Endothelial cell of umbilical vein (primary cell): ENCODE measurements around the gene IL9R. TPM values are rescaled to one million over a fixed set of nuclear protein-coding genes. Genes with fewer than 3 reads are reported as not detected.

Source experiments
- BruUV-seq: library from RNA; stranded (reverse); fragments of 400-500 nt; replicated peaks from 2 replicates; lab custom pipeline; 2021; lab: Mats Ljungman, UMichigan
- CTCF ChIA-PET: fragments of 300-600, 350-600 bp; sonication (Branson Sonifier 250); formaldehyde crosslinking; loops from one replicate; lab custom pipeline; 2021; ENCODE audit warnings: antibody characterized with exemption, inconsistent platforms; lab: Charles Lee
- POLR2A ChIA-PET: fragments of 300-600, 350-600 bp; sonication (Branson Sonifier 250); formaldehyde crosslinking; loops from one replicate; lab custom pipeline; 2021; ENCODE audit warnings: antibody characterized with exemption, inconsistent platforms; lab: Charles Lee
- DNase-seq: peaks from one replicate; pipeline ENCODE4 v3.0.0-alpha.2; 2011; ENCODE audit warnings: low read depth, low spot score
- FAIRE-seq: peaks from 2 replicates; lab custom pipeline; 2011; peaks lifted over from hg19 to GRCh38; lab: Jason Lieb, UNC
- H2AFZ ChIP-seq: 2 replicates; pipeline ENCODE4 v1.6.0; 2012; ENCODE audit warnings: low read depth, low read length, control low read depth, inconsistent platforms
- H3K27ac ChIP-seq: 2 replicates; pipeline ENCODE4 v1.5.1; 2011; ENCODE audit warnings: low read depth, mild to moderate bottlenecking, control low read depth, low read length, moderate library complexity; ENCODE audit not compliant: insufficient read depth
- H3K27me3 ChIP-seq, 2 experiments: 2 replicates each; pipeline versions ENCODE4 v1.6.0 to v1.6.1; 2011; ENCODE audit warnings: low read length in 2 of 2, mixed read lengths in 1 of 2; ENCODE audit not compliant: control insufficient read depth in 2 of 2, insufficient read depth in 2 of 2
- H3K36me3 ChIP-seq, 2 experiments: 2 replicates in 1 of 2; 3 replicates in 1 of 2; pipeline ENCODE4 v1.5.1; 2011; ENCODE audit warnings: low read length in 2 of 2, mild to moderate bottlenecking in 1 of 2, moderate library complexity in 1 of 2; ENCODE audit not compliant: control insufficient read depth in 2 of 2, insufficient read depth in 2 of 2; ENCODE audit errors: extremely low read depth in 1 of 2
- H3K4me1 ChIP-seq: 3 replicates; pipeline ENCODE4 v1.5.1; 2011; ENCODE audit warnings: mild to moderate bottlenecking, low read length; ENCODE audit not compliant: control insufficient read depth, insufficient read depth; ENCODE audit errors: extremely low read depth
- H3K4me2 ChIP-seq: 2 replicates; pipeline ENCODE4 v1.6.1; 2011; ENCODE audit warnings: low read length, control low read depth, mixed read lengths; ENCODE audit not compliant: insufficient read depth
- H3K4me3 ChIP-seq, 3 experiments: fragments of 200-600 bp in 1 of 3; sonication (generic), shearing (Covaris generic) in 1 of 3; replicated peaks in 1 of 3; 2 replicates each; pipeline ENCODE4 v1.5.1; 2011 to 2016; ENCODE audit warnings: control low read depth in 3 of 3, low read length in 3 of 3, mild to moderate bottlenecking in 2 of 3, inconsistent platforms in 1 of 3, low read depth in 1 of 3, moderate library complexity in 1 of 3; ENCODE audit not compliant: insufficient read depth in 1 of 3
- H3K79me2 ChIP-seq: 2 replicates; pipeline ENCODE4 v1.6.0; 2012; ENCODE audit warnings: low read length, inconsistent platforms; ENCODE audit not compliant: control insufficient read depth, insufficient read depth
- H3K9ac ChIP-seq: replicated peaks from 2 replicates; pipeline ENCODE3; 2011; ENCODE audit warnings: low read length, control low read depth; ENCODE audit not compliant: insufficient read depth; ENCODE audit errors: extremely low read depth
- H3K9me1 ChIP-seq: replicated peaks from 3 replicates; pipeline ENCODE4 v1.6.0; 2011; ENCODE audit warnings: mild to moderate bottlenecking, low read length; ENCODE audit not compliant: control insufficient read depth, insufficient read depth; ENCODE audit errors: extremely low read depth
- H3K9me3 ChIP-seq: replicated peaks from 2 replicates; pipeline ENCODE4 v1.5.1; 2012; ENCODE audit warnings: low read length, inconsistent platforms; ENCODE audit not compliant: control insufficient read depth, insufficient read depth
- H4K20me1 ChIP-seq: replicated peaks from 2 replicates; pipeline ENCODE3; 2011; ENCODE audit warnings: mild to moderate bottlenecking, low read length; ENCODE audit not compliant: control insufficient read depth, insufficient read depth; ENCODE audit errors: extremely low read depth
- EZH2 ChIP-seq: IDR thresholded peaks from 2 replicates; pipeline ENCODE4 v1.6.1; 2012; ENCODE audit warnings: borderline replicate concordance, low read depth, mild to moderate bottlenecking, moderate library complexity, low read length, inconsistent platforms; ENCODE audit not compliant: severe bottlenecking
- FOS ChIP-seq: IDR thresholded peaks from 2 replicates; pipeline ENCODE4 v1.6.1; 2011; ENCODE audit warnings: mild to moderate bottlenecking, low read length, moderate library complexity, borderline replicate concordance; ENCODE audit not compliant: insufficient read depth
- GATA2 ChIP-seq: IDR thresholded peaks from 2 replicates; pipeline ENCODE4 v1.7.0; 2011; ENCODE audit warnings: low read depth, mild to moderate bottlenecking, moderate library complexity, mixed read lengths, low read length; ENCODE audit not compliant: insufficient read length, insufficient read depth
- JUN ChIP-seq: IDR thresholded peaks from 2 replicates; pipeline ENCODE4 v1.6.1; 2011; ENCODE audit warnings: borderline replicate concordance, low read depth; ENCODE audit not compliant: insufficient read length, insufficient read depth
- MYC ChIP-seq: IDR thresholded peaks from one replicate; pipeline ENCODE4 v1.6.1; 2011; ENCODE audit warnings: mild to moderate bottlenecking, low read depth, low read length
- POLR2A ChIP-seq: IDR thresholded peaks from 2 replicates; pipeline ENCODE4 v1.6.1; 2012; ENCODE audit warnings: low read depth, mild to moderate bottlenecking, control low read depth, low read length
- POLR2AphosphoS5 ChIP-seq: IDR thresholded peaks from 2 replicates; pipeline ENCODE4 v1.6.1; 2012; ENCODE audit warnings: low read depth, mild to moderate bottlenecking, control low read depth, low read length, moderate library complexity; ENCODE audit not compliant: insufficient read depth
- dilution Hi-C: fragments of 300-500 bp; cut with MboI; formaldehyde crosslinking; loops from one replicate; pipeline ENCODE4 v1.15.0; 2019; ENCODE audit warnings: low sequenced_read_pairs; ENCODE audit not compliant: extremely low pct_ligation_motif_present
- intact Hi-C: fragments of 100-400 bp; cut with micrococcal nuclease; formaldehyde crosslinking; loops from one replicate; pipeline ENCODE4 v1.10.0; 2022
- polyA plus RNA-seq, 4 experiments: library from polyadenylated mRNA; depleted of rRNA in 3 of 4; stranded (reverse) in 3 of 4; unstranded in 1 of 4; fragments of >200 nt; gene quantifications; 2 replicates each; pipeline versions ENCODE4 v1.2.1 to v1.2.3, GENCODE V29; 2011 to 2012; ENCODE audit warnings: missing spikeins in 1 of 4
- total RNA-seq: library from RNA; stranded (reverse); gene quantifications from 2 replicates; pipeline ENCODE4 v1.2.3, GENCODE V29; 2021
- TF ChIP-seq, protein P1 (sequence below): IDR thresholded peaks from 2 replicates; pipeline ENCODE4 v1.6.1; 2011; ENCODE audit not compliant: insufficient read depth, insufficient read length
- TF ChIP-seq, protein P2 (sequence below), 2 donors: IDR thresholded peaks; 1 replicate in 1 of 2; 2 replicates in 1 of 2; pipeline ENCODE4 v1.5.1; 2011; ENCODE audit warnings: low read length in 2 of 2, mild to moderate bottlenecking in 2 of 2, moderate library complexity in 2 of 2, control low read depth in 1 of 2, inconsistent platforms in 1 of 2, low read depth in 1 of 2; ENCODE audit not compliant: insufficient read depth in 1 of 2; ENCODE audit errors: extremely low read depth in 1 of 2

IL9R gene
- total and polyA plus RNA-seq, 2 donors (not counting 3 experiments of a cell fraction or from before 2014, with no cell fraction given) = not detected

DNA sequence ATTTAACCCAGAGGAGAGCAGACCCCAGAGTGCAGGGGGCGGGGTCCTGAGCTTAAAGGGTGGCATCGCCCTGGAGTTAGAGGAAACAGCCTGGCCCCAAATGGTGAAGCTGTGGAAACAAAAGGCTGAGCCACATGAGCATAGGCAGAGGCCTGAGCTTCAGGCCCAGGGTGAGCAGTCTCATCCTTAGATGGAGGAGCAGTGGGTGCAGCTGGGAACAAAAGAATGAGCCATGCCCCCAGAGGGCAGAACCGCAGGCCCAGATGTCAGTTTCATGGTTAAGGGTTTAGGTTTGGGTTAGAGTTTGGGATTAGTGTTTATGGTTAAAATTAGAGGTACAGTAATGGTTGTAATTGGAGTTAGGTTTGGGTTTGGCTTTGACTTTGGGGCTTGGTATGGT lies 44.4 kb upstream of the IL9R start:
- TF ChIP-seq POLR2AphosphoS5 (no peak), FOS (no peak), POLR2A (no peak), MYC (no peak), JUN (no peak), GATA2 (no peak), EZH2 (no peak)
- TF ChIP-seq, protein P1, sequence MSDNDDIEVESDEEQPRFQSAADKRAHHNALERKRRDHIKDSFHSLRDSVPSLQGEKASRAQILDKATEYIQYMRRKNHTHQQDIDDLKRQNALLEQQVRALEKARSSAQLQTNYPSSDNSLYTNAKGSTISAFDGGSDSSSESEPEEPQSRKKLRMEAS = no peak
- TF ChIP-seq, protein P2, sequence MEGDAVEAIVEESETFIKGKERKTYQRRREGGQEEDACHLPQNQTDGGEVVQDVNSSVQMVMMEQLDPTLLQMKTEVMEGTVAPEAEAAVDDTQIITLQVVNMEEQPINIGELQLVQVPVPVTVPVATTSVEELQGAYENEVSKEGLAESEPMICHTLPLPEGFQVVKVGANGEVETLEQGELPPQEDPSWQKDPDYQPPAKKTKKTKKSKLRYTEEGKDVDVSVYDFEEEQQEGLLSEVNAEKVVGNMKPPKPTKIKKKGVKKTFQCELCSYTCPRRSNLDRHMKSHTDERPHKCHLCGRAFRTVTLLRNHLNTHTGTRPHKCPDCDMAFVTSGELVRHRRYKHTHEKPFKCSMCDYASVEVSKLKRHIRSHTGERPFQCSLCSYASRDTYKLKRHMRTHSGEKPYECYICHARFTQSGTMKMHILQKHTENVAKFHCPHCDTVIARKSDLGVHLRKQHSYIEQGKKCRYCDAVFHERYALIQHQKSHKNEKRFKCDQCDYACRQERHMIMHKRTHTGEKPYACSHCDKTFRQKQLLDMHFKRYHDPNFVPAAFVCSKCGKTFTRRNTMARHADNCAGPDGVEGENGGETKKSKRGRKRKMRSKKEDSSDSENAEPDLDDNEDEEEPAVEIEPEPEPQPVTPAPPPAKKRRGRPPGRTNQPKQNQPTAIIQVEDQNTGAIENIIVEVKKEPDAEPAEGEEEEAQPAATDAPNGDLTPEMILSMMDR (IDR thresholded peaks at IDR 0.05; ENCODE audit: extremely low read depth in 1 of 2, insufficient read depth in 1 of 2, low read depth in 1 of 2, low read length in 2 of 2) = no peak
- Histone ChIP-seq H3K9me3 (no peaks in the 10 kb centered on the region), H3K9me1 (no peaks in the 10 kb centered on the region), H3K79me2 (no peaks in the 10 kb centered on the region), H3K4me3 (no peak overlapping the region), H3K4me1 (no peaks in the 10 kb centered on the region), H3K36me3 (no peaks in the 10 kb centered on the region), H3K4me2 (no peak overlapping the region), H4K20me1 (no peaks in the 10 kb centered on the region), H2AFZ (no peak overlapping the region), H3K27me3 (no peaks in the 10 kb centered on the region), H3K27ac (no peak overlapping the region), H3K9ac (no peak overlapping the region)
- no peak for FAIRE-seq
- ChIA-PET CTCF (no interaction called here), POLR2A (no interaction called here)
- dilution Hi-C loops = no loop called here
- intact Hi-C loops = no loop called here
- no peak for DNase-seq
- BruUV-seq = no TSS peak
